ENCODE measurements around the gene LHPP. TPM values are rescaled to one million over a fixed set of nuclear protein-coding genes. Genes with fewer than 3 reads are reported as not detected.

LHPP gene
- total RNA-seq, 1 donor from 2014 or later, result 15.3 TPM

GRCh38 chr10:124451276-124451675 is 10.3 kb upstream of the LHPP start:
- peaks cover 74% of the 10 kb centered on the region for H3K27me3 Mint-ChIP-seq (ENCODE audit: low read depth)
- no peak for TF ChIP-seq CTCF (IDR thresholded peaks at IDR 0.05)
- no peak overlapping the region for H3K27ac Mint-ChIP-seq (ENCODE audit: unreplicated experiment)
- peaks cover 31% of the 10 kb centered on the region for H3K4me1 Mint-ChIP-seq (ENCODE audit: low read depth)
- no peaks in the 10 kb centered on the region for H3K9me3 Mint-ChIP-seq (ENCODE audit: low read depth)
- H3K36me3 Mint-ChIP-seq (ENCODE audit: low read depth), result peaks cover 2% of the 10 kb centered on the region
- no peak overlapping the region for H3K4me3 Mint-ChIP-seq (ENCODE audit: unreplicated experiment)
- no peak for DNase-seq (ENCODE audit: low spot score)

GRCh38 chr10:124453960-124454610 is 7.5 kb upstream of the LHPP start:
- Mint-ChIP-seq H3K27ac (ENCODE audit: unreplicated experiment) (no peak overlapping the region), H3K4me3 (ENCODE audit: unreplicated experiment) (no peak overlapping the region), H3K4me1 (ENCODE audit: low read depth) (peaks cover 18% of the 10 kb centered on the region), H3K27me3 (ENCODE audit: low read depth) (peaks cover 61% of the 10 kb centered on the region), H3K36me3 (ENCODE audit: low read depth) (peaks cover 2% of the 10 kb centered on the region), H3K9me3 (ENCODE audit: low read depth) (no peaks in the 10 kb centered on the region)
- no peak for TF ChIP-seq CTCF (IDR thresholded peaks at IDR 0.05)
- DNase-seq (ENCODE audit: low spot score), result no peak

GRCh38 chr10:124455441-124455840 is 6.2 kb upstream of the LHPP start:
- TF ChIP-seq CTCF (IDR thresholded peaks at IDR 0.05), result no peak
- peaks cover 2% of the 10 kb centered on the region for H3K36me3 Mint-ChIP-seq (ENCODE audit: low read depth)
- H3K27me3 Mint-ChIP-seq (ENCODE audit: low read depth), result peaks cover 52% of the 10 kb centered on the region
- H3K9me3 Mint-ChIP-seq (ENCODE audit: low read depth), result no peaks in the 10 kb centered on the region
- H3K4me3 Mint-ChIP-seq (ENCODE audit: unreplicated experiment), result no peak overlapping the region
- peaks cover 8% of the 10 kb centered on the region for H3K4me1 Mint-ChIP-seq (ENCODE audit: low read depth)
- no peak overlapping the region for H3K27ac Mint-ChIP-seq (ENCODE audit: unreplicated experiment)
- peak; percentile 10 for DNase-seq (ENCODE audit: low spot score)

GRCh38 chr10:124458473-124458872 is 3.1 kb upstream of the LHPP start:
- Mint-ChIP-seq H3K27ac (ENCODE audit: unreplicated experiment) (no peak overlapping the region), H3K9me3 (ENCODE audit: low read depth) (no peaks in the 10 kb centered on the region), H3K36me3 (ENCODE audit: low read depth) (peaks cover 2% of the 10 kb centered on the region), H3K4me1 (ENCODE audit: low read depth) (peaks cover 8% of the 10 kb centered on the region), H3K4me3 (ENCODE audit: unreplicated experiment) (no peak overlapping the region), H3K27me3 (ENCODE audit: low read depth) (peaks cover 30% of the 10 kb centered on the region)
- TF ChIP-seq CTCF (IDR thresholded peaks at IDR 0.05), result no peak
- no peak for DNase-seq (ENCODE audit: low spot score)

- Mint-ChIP-seq H3K4me1 (ENCODE audit: low read depth) (peaks cover 8% of the 10 kb centered on the region), H3K4me3 (ENCODE audit: unreplicated experiment) (no peak overlapping the region), H3K27ac (ENCODE audit: unreplicated experiment) (no peak overlapping the region), H3K36me3 (ENCODE audit: low read depth) (peaks cover 2% of the 10 kb centered on the region), H3K9me3 (ENCODE audit: low read depth) (no peaks in the 10 kb centered on the region), H3K27me3 (ENCODE audit: low read depth) (peaks cover 25% of the 10 kb centered on the region)
- no peak for DNase-seq (ENCODE audit: low spot score)
- no peak for TF ChIP-seq CTCF (IDR thresholded peaks at IDR 0.05)
These were observed 2.7 kb upstream of the LHPP start for GRCh38 chr10:124458889-124459288.
